HL-60 (cell line): ENCODE measurements around the gene PPP6R2.

Experiments
- POLR2AphosphoS5 ChIP-seq: IDR thresholded peaks from 2 replicates; pipeline ENCODE4 v1.6.1; 2012; ENCODE audit warnings: low read depth
- TF ChIP-seq, protein P1 (sequence below): IDR thresholded peaks from one replicate; pipeline ENCODE4 v1.5.1; 2011; ENCODE audit warnings: low read length, control low read depth, inconsistent platforms; ENCODE audit not compliant: insufficient read depth
- TF ChIP-seq, protein P2 (sequence below): IDR thresholded peaks from 2 replicates; pipeline ENCODE4 v1.6.1; 2012; ENCODE audit warnings: low read depth; ENCODE audit not compliant: insufficient replicate concordance

DNA sequence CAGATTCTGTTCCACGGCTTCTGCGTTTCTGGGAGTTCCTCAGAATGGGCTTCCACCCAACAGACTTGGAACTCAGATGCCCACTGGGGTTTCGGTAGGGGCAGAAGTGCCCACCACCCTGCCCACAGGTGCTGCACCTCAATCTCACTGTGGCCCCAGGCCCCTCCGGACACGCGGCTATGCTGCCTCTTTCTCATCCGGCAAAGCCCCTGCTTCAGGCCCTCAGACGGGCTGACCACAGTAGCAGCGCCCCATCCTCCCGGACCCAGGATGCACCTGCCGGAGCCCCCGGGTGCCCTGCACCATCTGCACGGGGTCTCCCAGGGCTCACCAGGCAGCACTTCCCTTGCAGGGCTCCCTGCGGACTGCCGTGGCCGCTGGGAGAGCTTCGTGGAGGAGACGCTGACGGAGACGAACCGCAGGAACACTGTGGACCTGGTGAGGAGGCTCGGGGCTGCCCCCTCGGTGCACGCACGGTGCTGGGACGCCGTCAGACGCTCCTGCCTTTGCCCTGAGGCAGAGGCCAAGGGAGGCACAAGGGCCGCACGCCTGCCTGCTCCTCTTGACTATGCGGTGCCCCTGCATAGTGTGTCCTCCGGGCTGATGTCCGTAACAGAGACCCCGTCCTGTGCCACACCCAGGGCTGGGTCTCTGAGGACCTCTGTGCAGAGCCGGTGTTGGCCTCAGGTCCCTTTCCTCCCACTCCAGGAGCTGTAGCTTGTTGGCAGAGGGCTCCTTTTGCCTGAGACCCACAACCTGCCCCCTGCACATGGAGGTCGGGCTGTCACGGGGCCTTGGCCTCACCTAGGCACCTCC, 93.1 kb downstream of the PPP6R2 start:
- TF ChIP-seq, protein P1, sequence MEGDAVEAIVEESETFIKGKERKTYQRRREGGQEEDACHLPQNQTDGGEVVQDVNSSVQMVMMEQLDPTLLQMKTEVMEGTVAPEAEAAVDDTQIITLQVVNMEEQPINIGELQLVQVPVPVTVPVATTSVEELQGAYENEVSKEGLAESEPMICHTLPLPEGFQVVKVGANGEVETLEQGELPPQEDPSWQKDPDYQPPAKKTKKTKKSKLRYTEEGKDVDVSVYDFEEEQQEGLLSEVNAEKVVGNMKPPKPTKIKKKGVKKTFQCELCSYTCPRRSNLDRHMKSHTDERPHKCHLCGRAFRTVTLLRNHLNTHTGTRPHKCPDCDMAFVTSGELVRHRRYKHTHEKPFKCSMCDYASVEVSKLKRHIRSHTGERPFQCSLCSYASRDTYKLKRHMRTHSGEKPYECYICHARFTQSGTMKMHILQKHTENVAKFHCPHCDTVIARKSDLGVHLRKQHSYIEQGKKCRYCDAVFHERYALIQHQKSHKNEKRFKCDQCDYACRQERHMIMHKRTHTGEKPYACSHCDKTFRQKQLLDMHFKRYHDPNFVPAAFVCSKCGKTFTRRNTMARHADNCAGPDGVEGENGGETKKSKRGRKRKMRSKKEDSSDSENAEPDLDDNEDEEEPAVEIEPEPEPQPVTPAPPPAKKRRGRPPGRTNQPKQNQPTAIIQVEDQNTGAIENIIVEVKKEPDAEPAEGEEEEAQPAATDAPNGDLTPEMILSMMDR, result no peak
- TF ChIP-seq, protein P2, sequence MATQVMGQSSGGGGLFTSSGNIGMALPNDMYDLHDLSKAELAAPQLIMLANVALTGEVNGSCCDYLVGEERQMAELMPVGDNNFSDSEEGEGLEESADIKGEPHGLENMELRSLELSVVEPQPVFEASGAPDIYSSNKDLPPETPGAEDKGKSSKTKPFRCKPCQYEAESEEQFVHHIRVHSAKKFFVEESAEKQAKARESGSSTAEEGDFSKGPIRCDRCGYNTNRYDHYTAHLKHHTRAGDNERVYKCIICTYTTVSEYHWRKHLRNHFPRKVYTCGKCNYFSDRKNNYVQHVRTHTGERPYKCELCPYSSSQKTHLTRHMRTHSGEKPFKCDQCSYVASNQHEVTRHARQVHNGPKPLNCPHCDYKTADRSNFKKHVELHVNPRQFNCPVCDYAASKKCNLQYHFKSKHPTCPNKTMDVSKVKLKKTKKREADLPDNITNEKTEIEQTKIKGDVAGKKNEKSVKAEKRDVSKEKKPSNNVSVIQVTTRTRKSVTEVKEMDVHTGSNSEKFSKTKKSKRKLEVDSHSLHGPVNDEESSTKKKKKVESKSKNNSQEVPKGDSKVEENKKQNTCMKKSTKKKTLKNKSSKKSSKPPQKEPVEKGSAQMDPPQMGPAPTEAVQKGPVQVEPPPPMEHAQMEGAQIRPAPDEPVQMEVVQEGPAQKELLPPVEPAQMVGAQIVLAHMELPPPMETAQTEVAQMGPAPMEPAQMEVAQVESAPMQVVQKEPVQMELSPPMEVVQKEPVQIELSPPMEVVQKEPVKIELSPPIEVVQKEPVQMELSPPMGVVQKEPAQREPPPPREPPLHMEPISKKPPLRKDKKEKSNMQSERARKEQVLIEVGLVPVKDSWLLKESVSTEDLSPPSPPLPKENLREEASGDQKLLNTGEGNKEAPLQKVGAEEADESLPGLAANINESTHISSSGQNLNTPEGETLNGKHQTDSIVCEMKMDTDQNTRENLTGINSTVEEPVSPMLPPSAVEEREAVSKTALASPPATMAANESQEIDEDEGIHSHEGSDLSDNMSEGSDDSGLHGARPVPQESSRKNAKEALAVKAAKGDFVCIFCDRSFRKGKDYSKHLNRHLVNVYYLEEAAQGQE, result no peak
- TF ChIP-seq POLR2AphosphoS5, result no peak
